GM19351 (cell line): Measurements from ENCODE around the gene BFSP1.

Experiments used
- ATAC-seq: cut with Tn5 transposase; IDR thresholded peaks from one replicate; pipeline ENCODE4 v1.9.1; 2021; ENCODE audit warnings: mild to moderate bottlenecking, moderate library complexity; ENCODE audit not compliant: unreplicated experiment

BFSP1 gene

GRCh38 chr20:17558154-17558940 is 27.2 kb upstream of the BFSP1 start:
- no peak for ATAC-seq

- ATAC-seq, result no peak
Observed at GRCh38 chr20:17557675-17558006, 26.5 kb upstream of the BFSP1 start.

- ATAC-seq, result no peak
Observed at GRCh38 chr20:17556837-17557674, 25.9 kb upstream of the BFSP1 start.

DNA sequence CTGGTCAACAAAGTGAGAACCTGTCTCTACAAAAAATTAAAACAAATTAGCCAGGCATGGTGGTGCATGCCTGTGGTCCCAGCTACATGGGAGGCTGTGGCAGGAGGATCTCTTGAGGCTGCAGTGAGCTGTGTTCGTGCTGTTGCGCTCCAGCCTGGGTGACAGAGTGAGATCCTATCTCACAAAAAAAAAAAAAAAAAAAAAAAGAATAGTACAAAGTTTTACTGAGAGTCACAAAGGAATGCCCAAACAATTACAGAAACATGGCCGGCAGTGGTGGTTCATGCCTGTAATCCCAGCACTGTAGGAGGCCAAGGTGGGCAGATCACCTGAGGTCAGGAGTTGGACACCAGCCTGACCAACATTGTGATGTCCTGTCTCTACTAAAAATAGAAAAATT is 23.9 kb upstream of the BFSP1 start:
- no peak for ATAC-seq

DNA sequence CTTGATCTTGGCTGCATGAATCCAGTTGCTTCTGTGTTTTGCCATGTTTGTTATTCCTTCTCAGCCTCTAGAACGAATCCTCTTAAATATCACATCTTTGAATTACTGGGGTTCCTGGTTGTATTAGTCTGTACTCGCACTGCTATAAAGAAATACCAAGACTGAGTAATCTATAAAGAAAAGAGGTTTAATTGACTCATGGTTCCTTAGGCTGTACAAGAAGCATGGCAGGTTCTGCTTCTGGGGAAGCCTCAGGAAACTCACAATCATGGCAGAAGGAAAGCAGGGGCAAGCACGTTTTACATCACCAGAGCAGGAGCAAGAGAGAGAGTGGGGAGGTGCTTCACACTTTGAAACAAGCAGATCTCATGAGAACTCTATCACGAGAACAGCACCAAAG is 18.0 kb upstream of the BFSP1 start:
- ATAC-seq, result no peak

GRCh38 chr20:17545127-17545526 is 13.9 kb upstream of the BFSP1 start:
- ATAC-seq, result no peak

- ATAC-seq, result no peak
Observed at GRCh38 chr20:17543531-17544131, 12.5 kb upstream of the BFSP1 start.

- no peak for ATAC-seq
Observed at GRCh38 chr20:17542993-17543412, 11.8 kb upstream of the BFSP1 start.

- ATAC-seq, result no peak
Observed at GRCh38 chr20:17542481-17542880, 11.3 kb upstream of the BFSP1 start.

DNA sequence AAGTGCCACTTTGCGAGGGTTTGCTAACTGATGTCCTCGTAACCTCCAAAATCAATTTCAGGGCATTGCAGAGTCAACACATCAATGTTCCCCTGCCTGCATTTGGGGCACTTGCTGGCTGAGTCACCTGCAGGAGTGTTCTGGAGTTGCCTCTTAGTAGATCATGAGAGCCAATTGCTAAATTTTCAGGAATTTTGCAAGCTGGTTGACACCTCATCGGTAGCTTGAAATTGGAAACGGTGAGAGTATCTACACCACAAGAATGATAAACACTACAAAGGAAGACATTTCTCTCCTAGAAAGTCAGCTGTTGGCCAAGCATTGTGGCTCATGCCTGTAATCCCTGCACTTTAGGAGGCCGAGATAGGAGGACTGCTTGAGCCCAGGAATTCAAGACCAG is 10.8 kb upstream of the BFSP1 start:
- no peak for ATAC-seq

DNA sequence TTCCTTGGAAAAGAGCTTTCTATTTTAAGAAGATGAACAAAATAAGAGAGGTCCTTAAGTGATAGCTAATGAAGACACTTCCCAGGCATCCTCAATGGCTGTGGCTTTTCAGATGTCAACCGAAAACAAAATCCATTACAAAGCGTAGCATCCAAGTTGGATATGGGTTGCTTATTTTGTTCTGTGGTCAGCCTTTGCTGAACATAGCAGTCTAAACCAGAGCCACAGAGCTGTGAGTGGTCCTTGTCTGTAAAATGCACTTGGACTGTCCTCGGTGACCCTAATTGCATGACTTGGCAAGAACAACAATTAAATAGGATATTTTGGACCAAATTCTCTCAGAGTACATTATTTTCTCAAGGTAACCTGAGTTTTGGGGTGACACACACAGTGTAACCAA is 10.4 kb upstream of the BFSP1 start:
- no peak for ATAC-seq

GRCh38 chr20:17538517-17539170 is 7.5 kb upstream of the BFSP1 start:
- ATAC-seq, result peak; percentile 80

DNA sequence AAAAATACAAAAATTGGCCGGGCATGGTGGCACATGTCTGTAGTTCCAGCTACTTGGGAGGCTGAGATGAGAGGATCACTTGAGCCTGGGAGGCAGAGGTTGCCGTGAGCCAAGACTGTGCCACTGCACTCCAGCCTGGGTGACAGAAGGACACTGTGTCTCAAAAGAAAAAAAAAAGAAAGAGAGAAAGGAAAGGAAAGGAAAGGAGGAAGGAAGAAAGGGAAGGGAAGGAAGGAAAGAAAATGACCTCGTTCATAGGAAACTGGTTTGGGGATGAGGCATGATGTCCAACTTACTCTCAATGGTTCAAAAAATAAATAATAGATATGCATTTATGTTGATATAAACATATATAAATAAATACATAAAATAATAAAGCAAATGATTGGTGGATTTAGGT is 6.8 kb upstream of the BFSP1 start:
- ATAC-seq, result no peak

GRCh38 chr20:17536944-17537444 is 5.8 kb upstream of the BFSP1 start:
- ATAC-seq, result peak; percentile 83

GRCh38 chr20:17534077-17534476 is 2.9 kb upstream of the BFSP1 start:
- no peak for ATAC-seq

DNA sequence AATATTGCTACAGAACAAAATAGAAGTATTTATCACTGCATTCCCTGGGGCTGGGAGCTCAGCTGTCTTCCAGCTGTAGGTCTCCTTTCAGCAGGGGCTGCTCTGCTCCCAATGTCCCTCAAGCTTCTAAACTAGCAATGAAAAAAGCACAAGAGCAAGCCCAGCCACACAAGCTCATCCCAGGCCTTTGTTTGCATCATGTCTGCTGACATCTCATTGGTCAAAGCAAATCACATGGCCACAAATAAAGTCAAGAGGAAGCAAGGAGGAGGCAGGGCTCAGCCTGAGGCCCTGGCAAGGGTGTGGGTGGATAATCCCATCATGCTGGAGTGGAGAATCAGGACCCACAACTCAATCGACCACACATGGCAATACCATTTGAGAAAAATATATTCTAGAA is 2.2 kb upstream of the BFSP1 start:
- ATAC-seq, result no peak

- no peak for ATAC-seq
Observed at GRCh38 chr20:17531665-17532025, 466 bp upstream of the BFSP1 start.

DNA sequence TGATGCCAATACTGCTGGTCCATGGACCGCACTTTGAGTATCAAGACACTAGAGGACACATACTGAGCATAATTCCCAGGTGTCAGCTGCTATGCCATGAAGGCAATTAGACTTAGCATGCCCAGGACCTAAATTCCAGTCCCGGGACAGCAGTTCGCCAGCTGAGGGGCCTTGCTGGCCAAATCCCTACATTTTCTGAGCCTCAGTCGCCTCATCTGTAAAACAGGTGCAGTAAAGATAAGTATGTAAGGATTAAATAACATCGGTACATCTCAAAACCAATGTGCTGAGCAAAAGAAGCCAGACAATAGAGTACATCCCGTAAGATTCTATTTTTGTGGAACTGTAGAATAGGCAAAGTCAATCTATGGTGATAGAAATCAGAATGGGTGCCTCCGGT is 1.0 kb downstream of the BFSP1 start:
- no peak for ATAC-seq

- ATAC-seq, result no peak
Observed at GRCh38 chr20:17529586-17529985, 1.6 kb downstream of the BFSP1 start.

GRCh38 chr20:17525650-17526049 is 5.5 kb downstream of the BFSP1 start:
- peak; percentile 78 for ATAC-seq

DNA sequence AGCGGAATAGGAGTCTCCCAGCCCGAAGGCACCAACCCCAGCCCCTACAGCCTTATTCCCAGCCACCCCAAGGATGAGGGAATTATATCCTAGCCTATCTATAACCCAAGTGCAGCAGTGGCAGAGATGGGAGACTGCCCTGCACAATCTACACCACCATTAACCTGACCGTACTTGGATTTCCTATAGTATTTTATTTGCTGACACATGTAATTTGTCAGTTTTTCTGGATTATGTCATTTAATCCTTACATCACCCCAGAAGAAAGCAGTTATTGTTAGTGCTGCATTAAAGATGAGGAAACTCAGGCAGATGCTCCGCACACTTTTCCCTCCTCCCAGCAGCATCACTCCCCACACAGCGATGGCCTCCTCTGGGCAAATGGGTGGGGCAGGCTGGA is 6.0 kb downstream of the BFSP1 start:
- no peak for ATAC-seq
